Upper lobe of right lung (tissue), 1 donor: ENCODE results near the gene CAMP. TPM values are rescaled to one million over a fixed set of nuclear protein-coding genes. Genes with fewer than 3 reads are reported as not detected.

Experiments used
- ATAC-seq: fragments of 200-7000 bp; cut with Tn5 transposase; one replicate; pipeline ENCODE4 v1.9.1; 2020; ENCODE audit warnings: mild to moderate bottlenecking, moderate library complexity
- DNase-seq: peaks from one replicate; pipeline ENCODE4 v3.0.0-alpha.2; 2020
- H3K27ac ChIP-seq: fragments of 200-600 bp; one replicate; pipeline ENCODE4 v1.8.0; 2022
- H3K27me3 ChIP-seq: fragments of 200-600 bp; one replicate; pipeline ENCODE4 v1.8.0; 2022; ENCODE audit warnings: mild to moderate bottlenecking
- H3K36me3 ChIP-seq: fragments of 200-600 bp; one replicate; pipeline ENCODE4 v1.8.0; 2022
- H3K4me1 ChIP-seq: fragments of 200-600 bp; one replicate; pipeline ENCODE4 v1.8.0; 2022
- H3K4me3 ChIP-seq: fragments of 200-600 bp; one replicate; pipeline ENCODE4 v1.8.0; 2022; ENCODE audit warnings: mild to moderate bottlenecking
- H3K9me3 ChIP-seq: fragments of 200-600 bp; one replicate; pipeline ENCODE4 v1.8.0; 2022
- CTCF ChIP-seq: fragments of 200-600 bp; IDR thresholded peaks from one replicate; pipeline ENCODE4 v1.8.0; 2022; ENCODE audit warnings: antibody characterized with exemption
- intact Hi-C: fragments of 100-400 bp; cut with DNase I; formaldehyde crosslinking; loops from one replicate; pipeline ENCODE4 v1.11.0; 2022
- microRNA-seq: library from miRNA; unstranded; fragments of <30 nt; microRNA quantifications from one replicate; pipeline ENCODE4 v1.2.0, GENCODE V29; 2020; ENCODE audit warnings: borderline microRNAs expressed
- total RNA-seq: library from RNA; stranded (reverse); fragmentation: NEBNext Ultra II Directional; extraction: Animal tissue kit (Norgen Biotek cat#: 25700); gene quantifications from one replicate; pipeline ENCODE4 v1.2.1, GENCODE V29; 2021
- donor health status: DM: no; HTN: yes; CAD: no; lungs with severe emphysema.

The CAMP gene
- total RNA-seq, 1 donor from 2014 or later: not detected

- intact Hi-C loops: loop anchor here (10.0 kb wide), 1 partner anchor 273 kb away; no protein-coding TSS in a partner anchor
- ATAC-seq (no peak), DNase-seq (no peak)
- Histone ChIP-seq H3K27ac (no peak overlapping the region), H3K4me3 (no peak overlapping the region), H3K36me3 (peaks cover 24% of the 10 kb centered on the region), H3K4me1 (no peaks in the 10 kb centered on the region), H3K27me3 (no peaks in the 10 kb centered on the region), H3K9me3 (no peaks in the 10 kb centered on the region)
- TF ChIP-seq CTCF: no peak
Observed at GRCh38 chr3:48271763-48272498, 48.6 kb downstream of the CAMP start.

- peaks cover 11% of the 10 kb centered on the region for H3K36me3 ChIP-seq
- DNase-seq: no peak
- H3K9me3 ChIP-seq: no peaks in the 10 kb centered on the region
- H3K27ac ChIP-seq: no peak overlapping the region
- TF ChIP-seq CTCF: peak; percentile 80
- no peaks in the 10 kb centered on the region for H3K4me1 ChIP-seq
- H3K4me3 ChIP-seq: no peak overlapping the region
- no peaks in the 10 kb centered on the region for H3K27me3 ChIP-seq
- peak; percentile 85 for ATAC-seq
- intact Hi-C loops: loop anchor here (10.0 kb wide), 1 partner anchor 271 kb away; no protein-coding TSS in a partner anchor
Observed at GRCh38 chr3:48273594-48274211, 50.4 kb downstream of the CAMP start.

GRCh38 chr3:48274452-48274851 is 51.2 kb downstream of the CAMP start:
- peaks cover 3% of the 10 kb centered on the region for H3K36me3 ChIP-seq
- intact Hi-C loops: loop anchor here (10.0 kb wide), 1 partner anchor 270 kb away; no protein-coding TSS in a partner anchor
- no peak for ATAC-seq
- no peak for DNase-seq
- no peaks in the 10 kb centered on the region for H3K9me3 ChIP-seq
- no peak overlapping the region for H3K27ac ChIP-seq
- no peaks in the 10 kb centered on the region for H3K4me1 ChIP-seq
- H3K4me3 ChIP-seq: no peak overlapping the region
- no peak for TF ChIP-seq CTCF
- H3K27me3 ChIP-seq: no peaks in the 10 kb centered on the region

Small RNA genes within 50 kb of the gene (microRNA-seq; reads per million reads assigned to microRNA genes)
- gene MIR4443: 0.83 reads per million

Other genes starting within 250 kb of the CAMP start
- gene MAP4, start 207.1 kb upstream of the CAMP start, total RNA-seq: 191 TPM
- gene CDC25A, start 35.1 kb upstream of the CAMP start, total RNA-seq: 0.90 TPM
- 14.6 TPM for gene ZNF589, start 17.6 kb downstream of the CAMP start, total RNA-seq
- 29.5 TPM for gene NME6, start 77.9 kb downstream of the CAMP start, total RNA-seq
- not detected for gene SPINK8, start 110.2 kb downstream of the CAMP start, total RNA-seq
- gene FBXW12, start 148.7 kb downstream of the CAMP start, total RNA-seq: not detected
- 103 TPM for gene PLXNB1, start 206.6 kb downstream of the CAMP start, total RNA-seq
- gene CCDC51, start 216.6 kb downstream of the CAMP start, total RNA-seq: 11.4 TPM
- gene TMA7, start 216.8 kb downstream of the CAMP start, total RNA-seq: 169 TPM
- gene ATRIP, start 223.2 kb downstream of the CAMP start, total RNA-seq: 5.3 TPM